HL-60 (cell line): ENCODE data around the gene DAZAP1.

ENCODE experiments used
- DNase-seq, 2 experiments: peaks; one replicate each; pipeline ENCODE4 v3.0.0-alpha.2; 2010 to 2020; ENCODE audit warnings: low read depth in 1 of 2, low spot score in 1 of 2
- H3K27ac ChIP-seq: fragments of 250-450 bp; sonication (Bioruptor Pico); replicated peaks from 2 replicates; pipeline ENCODE4 v1.5.1; 2020; ENCODE audit warnings: mild to moderate bottlenecking, moderate library complexity
- H3K27me3 ChIP-seq: fragments of 250-450 bp; sonication (Bioruptor Pico); 2 replicates; pipeline ENCODE4 v1.5.1; 2021; ENCODE audit warnings: mild to moderate bottlenecking, moderate library complexity; ENCODE audit not compliant: insufficient read depth, poor library complexity, severe bottlenecking
- H3K4me3 ChIP-seq: replicated peaks from 2 replicates; pipeline ENCODE4 v1.5.1; 2011; ENCODE audit warnings: mild to moderate bottlenecking, control low read depth, low read length; ENCODE audit not compliant: insufficient read depth
- CTCF ChIP-seq: IDR thresholded peaks from one replicate; pipeline ENCODE4 v1.5.1; 2011; ENCODE audit warnings: low read length, control low read depth, inconsistent platforms; ENCODE audit not compliant: insufficient read depth
- GABPA ChIP-seq: IDR thresholded peaks from 2 replicates; pipeline ENCODE4 v1.6.1; 2012; ENCODE audit warnings: low read depth
- POLR2AphosphoS5 ChIP-seq: IDR thresholded peaks from 2 replicates; pipeline ENCODE4 v1.6.1; 2012; ENCODE audit warnings: low read depth
- SPI1 ChIP-seq: IDR thresholded peaks from 2 replicates; pipeline ENCODE4 v1.6.1; 2012; ENCODE audit warnings: low read depth, mild to moderate bottlenecking, borderline replicate concordance
- TF ChIP-seq, protein P1 (sequence below): IDR thresholded peaks from 2 replicates; pipeline ENCODE4 v1.6.1; 2012; ENCODE audit warnings: low read depth; ENCODE audit not compliant: insufficient replicate concordance

The DAZAP1 gene

GRCh38 chr19:1465191-1466016 is 58.0 kb downstream of the DAZAP1 start:
- no peak overlapping the region for H3K27ac ChIP-seq
- H3K27me3 ChIP-seq: peaks cover 28% of the 10 kb centered on the region
- no peak for DNase-seq

DNA sequence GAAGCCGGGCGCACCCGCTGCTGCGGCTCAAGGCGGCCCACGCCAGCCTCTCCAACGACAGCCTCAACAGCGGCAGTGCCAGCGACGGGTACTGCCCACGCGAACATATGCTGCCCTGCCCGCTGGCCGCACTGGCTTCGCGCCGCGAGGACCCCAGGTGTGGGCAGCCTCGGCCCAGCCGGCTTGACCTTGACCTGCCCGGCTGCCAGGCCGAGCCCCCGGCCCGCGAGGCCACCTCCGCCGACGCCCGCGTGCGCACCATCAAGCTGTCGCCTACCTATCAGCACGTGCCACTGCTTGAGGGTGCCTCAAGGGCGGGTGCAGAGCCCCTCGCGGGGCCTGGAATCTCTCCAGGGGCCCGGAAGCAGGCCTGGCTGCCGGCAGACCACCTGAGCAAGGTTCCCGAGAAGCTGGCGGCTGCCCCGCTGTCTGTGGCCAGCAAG is 58.7 kb downstream of the DAZAP1 start:
- H3K27ac ChIP-seq: no peak overlapping the region
- no peak for DNase-seq
- H3K27me3 ChIP-seq: peaks cover 35% of the 10 kb centered on the region
- TF ChIP-seq, protein P1, sequence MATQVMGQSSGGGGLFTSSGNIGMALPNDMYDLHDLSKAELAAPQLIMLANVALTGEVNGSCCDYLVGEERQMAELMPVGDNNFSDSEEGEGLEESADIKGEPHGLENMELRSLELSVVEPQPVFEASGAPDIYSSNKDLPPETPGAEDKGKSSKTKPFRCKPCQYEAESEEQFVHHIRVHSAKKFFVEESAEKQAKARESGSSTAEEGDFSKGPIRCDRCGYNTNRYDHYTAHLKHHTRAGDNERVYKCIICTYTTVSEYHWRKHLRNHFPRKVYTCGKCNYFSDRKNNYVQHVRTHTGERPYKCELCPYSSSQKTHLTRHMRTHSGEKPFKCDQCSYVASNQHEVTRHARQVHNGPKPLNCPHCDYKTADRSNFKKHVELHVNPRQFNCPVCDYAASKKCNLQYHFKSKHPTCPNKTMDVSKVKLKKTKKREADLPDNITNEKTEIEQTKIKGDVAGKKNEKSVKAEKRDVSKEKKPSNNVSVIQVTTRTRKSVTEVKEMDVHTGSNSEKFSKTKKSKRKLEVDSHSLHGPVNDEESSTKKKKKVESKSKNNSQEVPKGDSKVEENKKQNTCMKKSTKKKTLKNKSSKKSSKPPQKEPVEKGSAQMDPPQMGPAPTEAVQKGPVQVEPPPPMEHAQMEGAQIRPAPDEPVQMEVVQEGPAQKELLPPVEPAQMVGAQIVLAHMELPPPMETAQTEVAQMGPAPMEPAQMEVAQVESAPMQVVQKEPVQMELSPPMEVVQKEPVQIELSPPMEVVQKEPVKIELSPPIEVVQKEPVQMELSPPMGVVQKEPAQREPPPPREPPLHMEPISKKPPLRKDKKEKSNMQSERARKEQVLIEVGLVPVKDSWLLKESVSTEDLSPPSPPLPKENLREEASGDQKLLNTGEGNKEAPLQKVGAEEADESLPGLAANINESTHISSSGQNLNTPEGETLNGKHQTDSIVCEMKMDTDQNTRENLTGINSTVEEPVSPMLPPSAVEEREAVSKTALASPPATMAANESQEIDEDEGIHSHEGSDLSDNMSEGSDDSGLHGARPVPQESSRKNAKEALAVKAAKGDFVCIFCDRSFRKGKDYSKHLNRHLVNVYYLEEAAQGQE: no peak
- H3K4me3 ChIP-seq: no peak overlapping the region

More at GRCh38 chr19:1465191-1466016, 58.0 kb downstream of the DAZAP1 start:
- H3K4me3 ChIP-seq: no peak overlapping the region
- TF ChIP-seq GABPA: no peak
- TF ChIP-seq, protein P1: no peak
- no peak for TF ChIP-seq SPI1
- no peak for TF ChIP-seq POLR2AphosphoS5
- peak; percentile 22 for TF ChIP-seq CTCF

DNA sequence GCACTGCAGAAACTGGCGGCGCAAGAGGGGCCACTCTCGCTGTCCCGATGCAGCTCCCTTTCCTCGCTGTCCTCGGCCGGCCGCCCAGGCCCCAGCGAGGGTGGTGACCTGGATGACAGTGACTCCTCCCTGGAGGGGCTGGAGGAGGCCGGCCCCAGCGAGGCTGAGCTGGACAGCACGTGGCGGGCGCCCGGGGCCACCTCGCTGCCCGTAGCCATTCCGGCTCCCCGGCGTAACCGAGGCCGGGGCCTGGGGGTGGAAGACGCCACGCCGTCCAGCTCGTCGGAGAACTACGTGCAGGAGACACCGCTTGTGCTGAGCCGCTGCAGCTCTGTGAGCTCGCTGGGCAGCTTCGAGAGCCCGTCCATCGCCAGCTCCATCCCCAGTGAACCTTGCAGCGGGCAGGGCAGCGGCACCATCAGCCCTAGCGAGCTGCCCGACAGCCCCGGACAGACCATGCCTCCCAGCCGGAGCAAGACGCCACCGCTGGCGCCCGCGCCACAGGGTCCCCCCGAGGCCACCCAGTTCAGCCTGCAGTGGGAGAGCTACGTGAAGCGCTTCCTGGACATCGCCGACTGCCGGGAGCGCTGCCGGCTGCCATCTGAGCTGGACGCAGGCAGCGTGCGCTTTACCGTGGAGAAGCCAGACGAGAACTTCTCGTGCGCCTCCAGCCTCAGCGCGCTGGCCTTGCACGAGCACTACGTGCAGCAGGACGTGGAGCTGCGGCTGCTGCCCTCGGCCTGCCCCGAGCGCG is 59.3 kb downstream of the DAZAP1 start:
- Histone ChIP-seq H3K27me3 (peaks cover 41% of the 10 kb centered on the region), H3K4me3 (no peak overlapping the region)
- no peak for TF ChIP-seq POLR2AphosphoS5
- TF ChIP-seq, protein P1: no peak
- TF ChIP-seq GABPA: no peak
- no peak for TF ChIP-seq SPI1
- TF ChIP-seq CTCF: no peak

More for the DNA sequence above, 59.3 kb downstream of the DAZAP1 start:
- DNase-seq: no peak
- no peak overlapping the region for H3K27ac ChIP-seq
